Activated T-cell treated with anti-CD3 and anti-CD28 coated beads, Interleukin-2, amount 50 U/mL, for 1 hour (primary cell): ENCODE measurements around the gene WDR83.
"Not testable (repeated sequence)": the region's sequence is repeated elsewhere in the genome, so short reads cannot be mapped to it uniquely, and the experiment has no call there.

ENCODE experiments used
- DNase-seq: peaks from one replicate; pipeline ENCODE4 v3.0.0-alpha.2; 2020

WDR83 gene

DNA sequence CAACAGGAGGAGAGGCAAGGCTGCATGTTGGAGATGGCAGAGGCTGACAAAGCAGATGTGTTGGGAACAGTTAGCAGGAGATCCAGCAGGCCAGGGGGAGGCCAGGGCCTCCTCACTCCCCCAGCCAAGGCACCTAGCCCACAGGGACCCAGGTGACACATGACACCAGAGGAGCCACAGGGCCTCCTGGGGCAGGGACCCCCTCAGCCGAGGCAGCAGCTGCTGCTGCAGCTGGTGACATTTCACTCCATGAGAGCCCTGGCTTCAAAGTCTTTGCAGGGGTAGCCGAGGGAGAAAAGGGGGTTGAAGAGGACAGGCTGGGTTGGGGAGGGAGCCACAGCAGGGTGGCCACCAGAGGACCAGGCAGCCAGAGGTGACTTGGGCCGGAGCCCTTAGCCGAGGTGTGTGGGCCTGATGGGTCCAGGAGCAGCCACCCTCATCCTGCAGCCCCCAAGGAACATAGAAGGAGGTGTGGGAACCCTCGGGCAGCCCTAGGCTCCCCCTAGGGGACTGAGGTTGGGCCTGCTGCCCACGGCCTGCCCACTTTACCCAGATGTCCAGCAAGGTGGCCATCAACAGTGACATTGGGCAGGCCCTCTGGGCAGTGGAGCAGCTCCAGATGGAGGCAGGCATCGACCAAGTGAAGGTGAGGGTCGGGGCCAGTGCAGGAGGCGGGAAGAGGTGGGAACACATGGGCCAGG is 21.0 kb downstream of the WDR83 start, which contains the start of gene GNG14:
Gene GNG14 (plus strand): TSS at position 503 of the 701 bp plus-strand sequence. CDS start 51 bp downstream, at position 554.
- DNase-seq, result no peak

DNA sequence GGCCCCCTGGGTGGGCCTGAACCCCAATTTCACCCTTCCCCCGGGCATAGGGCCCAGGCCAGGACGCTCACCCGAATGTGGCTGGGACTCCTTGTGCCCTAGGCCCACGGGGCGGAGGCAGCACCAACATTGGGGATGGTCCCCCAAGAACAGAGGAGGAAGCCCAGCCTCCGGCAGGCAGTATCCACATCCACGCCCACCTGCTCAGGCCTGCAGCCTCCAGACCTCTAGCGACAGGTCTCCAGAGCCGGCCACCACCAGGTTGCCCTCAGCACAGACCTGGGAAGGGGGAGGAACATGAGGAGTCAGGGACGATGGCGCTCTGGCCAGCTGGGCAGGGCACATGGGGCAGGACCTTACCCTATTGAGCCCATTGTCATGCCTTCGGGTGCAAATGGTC is 22.4 kb downstream of the WDR83 start:
- no peak for DNase-seq

DNA sequence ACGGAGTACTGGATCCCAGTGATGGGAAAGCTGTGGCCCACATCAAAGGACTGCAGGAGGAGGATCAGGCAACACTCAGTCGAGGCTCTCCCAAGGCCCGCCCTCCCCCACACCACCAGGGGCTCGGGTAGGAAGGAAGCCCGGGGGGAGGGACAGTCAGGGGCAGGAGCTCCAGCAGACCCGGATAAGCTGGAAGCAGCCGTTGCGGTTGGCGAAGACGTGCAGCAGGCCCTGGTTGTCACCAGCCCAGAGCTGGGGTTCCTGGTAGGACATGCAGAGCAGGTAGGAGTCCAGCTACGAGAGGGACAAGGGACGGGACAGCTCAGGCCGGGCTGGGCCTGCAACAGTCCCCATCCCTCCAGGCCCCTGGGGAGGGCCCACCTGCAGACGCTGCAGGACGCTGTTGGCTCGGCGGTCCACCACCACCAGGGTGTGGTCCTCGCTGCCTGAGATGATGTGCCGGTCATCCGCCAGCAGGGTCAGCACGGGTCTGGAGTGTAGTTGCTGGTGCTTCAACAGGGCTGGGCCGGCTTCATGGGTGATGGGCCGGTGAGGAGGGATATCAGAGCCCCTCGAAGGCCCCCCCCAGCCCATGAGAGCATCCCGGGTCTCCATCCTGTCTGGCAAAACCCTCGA is 23.1 kb downstream of the WDR83 start:
- DNase-seq, result no peak

DNA sequence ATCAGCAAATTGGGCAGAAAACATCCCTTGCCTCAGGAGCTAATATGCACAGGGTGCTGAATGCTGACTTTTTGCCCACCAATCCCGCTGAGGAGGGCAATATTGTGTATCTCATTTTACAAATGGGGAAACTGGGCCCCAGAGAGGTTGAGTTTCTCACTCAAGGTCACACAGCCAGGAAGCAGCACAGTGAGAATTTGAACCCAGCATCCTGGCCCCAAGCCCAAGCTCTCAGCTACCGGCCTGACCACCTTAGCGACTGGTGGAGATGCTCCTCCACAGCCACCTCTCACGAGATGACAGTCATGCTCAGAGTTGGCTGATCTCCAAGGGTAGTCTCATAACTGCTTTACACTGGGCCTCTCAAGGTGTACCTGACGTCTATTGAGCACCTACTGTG is 26.4 kb downstream of the WDR83 start:
- no peak for DNase-seq

DNA sequence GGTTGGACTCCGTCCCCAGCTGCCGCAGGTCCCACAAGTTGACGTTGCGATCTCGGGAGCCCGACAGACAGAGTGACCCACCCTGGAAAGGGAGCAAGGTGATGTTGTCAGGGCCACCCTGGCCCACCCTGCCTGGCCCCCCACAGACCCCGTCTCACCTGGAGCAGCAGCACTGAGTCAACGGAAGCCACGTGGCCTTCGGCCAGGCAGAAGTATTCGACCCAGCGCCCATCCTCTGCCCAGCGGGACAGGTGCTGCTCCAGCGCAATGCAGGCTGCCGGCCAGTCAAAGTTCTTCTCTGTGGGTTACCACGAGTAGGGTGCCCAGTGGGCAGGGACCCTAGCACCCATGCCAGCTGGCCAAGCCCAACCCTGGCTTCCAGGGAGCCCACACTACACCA is 28.0 kb downstream of the WDR83 start:
- DNase-seq, result no peak

DNA sequence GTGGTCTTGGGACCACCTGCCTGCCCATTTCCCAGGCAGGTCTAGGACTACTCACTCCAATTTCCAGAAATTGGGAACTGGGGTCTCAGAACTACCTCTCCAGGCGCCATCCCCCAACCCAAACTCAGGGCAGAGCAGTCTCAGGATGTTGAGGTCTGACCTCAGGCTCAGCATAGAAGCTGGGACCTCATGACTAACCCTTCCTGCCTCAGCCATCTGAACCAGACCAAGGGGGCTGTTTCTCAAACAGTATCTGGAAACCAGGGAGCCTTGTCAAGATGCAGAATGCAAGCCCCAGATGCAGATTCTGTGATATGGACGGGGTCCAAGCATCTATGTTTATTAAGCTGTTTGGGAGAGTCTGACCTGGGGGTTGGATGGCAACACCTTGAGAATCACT is 28.5 kb downstream of the WDR83 start:
- DNase-seq, result no peak

DNA sequence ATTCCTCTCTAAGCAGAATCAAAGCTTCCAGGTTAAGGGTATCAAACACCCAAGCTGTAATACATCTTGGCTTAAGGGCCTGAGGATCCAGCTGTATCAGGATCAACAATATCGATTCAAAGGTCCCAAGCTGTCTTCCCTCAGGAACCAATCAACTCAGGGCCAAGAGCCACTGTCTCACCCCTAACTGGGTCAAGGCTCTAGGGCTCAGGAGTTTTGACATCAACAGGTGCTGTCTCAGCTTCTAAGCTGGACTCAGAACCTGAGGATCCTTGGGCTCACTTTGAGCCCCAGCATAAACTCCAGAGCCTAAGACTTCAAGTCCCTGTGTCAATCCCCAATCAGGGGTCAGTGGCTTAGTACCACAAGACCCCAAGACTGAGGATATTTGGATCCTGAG is 28.9 kb downstream of the WDR83 start:
- no peak for DNase-seq

DNA sequence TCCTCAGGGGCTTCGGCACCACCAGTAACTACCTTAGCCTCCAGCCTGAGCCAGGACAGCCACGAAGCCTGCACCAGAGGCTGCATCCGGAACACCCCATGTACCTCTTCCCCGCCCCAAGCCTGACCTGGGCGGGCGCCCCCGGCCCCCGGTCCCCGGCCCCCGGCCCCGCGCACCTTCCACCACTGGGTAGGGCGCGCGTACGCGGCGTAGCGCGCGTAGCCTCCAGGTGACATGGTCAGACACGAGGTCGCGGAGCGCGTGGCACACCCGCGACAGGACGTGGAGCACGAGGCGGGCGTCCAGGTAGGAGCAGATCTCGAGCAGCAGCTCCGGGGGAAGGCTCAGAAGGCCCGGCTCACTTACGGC is 29.4 kb downstream of the WDR83 start:
- no peak for DNase-seq

DNA sequence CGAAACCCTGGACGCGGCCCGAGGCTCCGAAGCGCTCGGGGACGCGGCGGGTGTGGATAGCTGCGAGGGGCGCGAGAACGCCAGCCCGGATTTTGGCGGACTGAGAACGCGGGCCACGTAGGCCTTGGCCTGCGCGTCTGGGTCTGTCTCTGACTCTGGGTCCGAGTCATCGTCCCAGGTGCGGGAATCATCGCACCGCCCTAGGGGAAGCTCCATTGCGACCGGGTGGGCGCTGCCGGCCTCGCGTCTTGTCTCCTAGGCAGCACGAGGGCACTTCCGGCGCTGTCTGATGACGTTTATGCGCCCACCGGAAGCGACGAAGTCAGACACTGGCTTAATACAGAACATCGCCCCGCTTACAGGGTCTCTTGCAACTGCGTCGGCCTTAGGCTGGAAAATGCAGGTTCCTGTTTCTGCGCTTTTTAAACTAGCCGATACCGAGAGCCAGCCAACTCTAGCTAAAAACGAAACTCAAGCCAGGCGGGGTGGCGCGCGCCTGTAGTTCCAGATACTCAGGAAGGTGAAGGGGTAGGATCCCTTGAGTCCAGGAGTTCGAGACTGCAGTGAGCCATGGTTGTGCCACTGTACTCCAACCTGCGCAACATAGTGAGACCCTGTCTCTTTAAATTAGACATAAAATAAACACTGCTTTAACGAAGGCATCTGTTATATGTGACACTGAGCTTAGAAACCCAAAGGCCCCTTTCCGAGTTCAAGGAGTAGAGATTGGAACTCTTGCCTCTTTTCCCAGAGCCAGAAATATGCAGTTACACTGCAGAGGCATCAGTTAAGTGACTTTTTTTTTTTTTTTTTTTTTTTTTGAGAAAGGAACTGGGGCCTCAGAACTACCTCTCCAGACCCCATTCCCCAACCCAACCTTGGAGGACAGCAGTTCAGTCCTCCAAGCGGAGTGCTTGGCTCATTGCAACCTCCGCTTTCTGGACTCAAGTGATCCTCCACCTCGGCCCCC is 30.0 kb downstream of the WDR83 start, which contains the start of gene FBXW9:
Gene FBXW9 (minus strand): TSS at position 266 of the 970 bp plus-strand sequence. CDS start 50 bp downstream, at position 216.
- peak; percentile 98 for DNase-seq

DNA sequence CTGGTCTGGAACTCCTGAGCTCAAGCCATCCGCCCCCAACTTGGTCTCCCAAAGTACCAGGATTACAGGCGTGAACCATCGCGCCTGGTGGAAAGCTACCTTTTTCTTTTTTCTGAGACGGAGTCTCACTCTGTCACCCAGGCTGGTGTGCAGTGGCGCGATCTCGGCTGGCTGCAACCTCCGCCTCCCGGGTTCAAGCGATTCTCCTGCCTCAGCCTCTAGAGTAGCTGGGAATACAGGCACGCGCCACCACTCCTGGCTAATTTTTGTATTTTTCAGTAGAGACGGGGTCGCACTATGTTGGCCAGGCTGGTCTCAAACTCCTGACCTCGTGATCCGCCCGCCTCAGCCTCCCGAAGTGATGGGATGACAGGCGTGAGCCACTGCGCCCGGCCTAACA is 30.8 kb downstream of the WDR83 start:
- not testable (repeated sequence) for DNase-seq

DNA sequence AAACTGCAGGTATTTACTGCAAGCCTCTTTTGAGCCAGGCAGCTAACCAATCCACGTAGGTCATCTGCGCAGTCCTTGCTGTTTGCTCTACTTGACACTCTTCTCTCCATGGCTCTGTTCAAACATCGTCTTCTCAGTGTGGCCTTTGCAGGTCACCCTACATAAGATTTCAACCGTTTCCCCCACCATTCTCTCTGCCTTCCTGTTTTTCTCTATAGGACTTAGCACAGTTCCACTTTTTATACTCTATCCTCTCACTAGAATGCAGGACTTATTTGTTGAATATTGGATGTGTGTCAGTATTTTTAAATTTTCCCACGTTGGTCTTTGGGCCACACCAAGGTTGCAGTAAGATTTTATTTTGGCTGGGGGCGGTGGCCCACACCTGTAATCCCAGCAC is 31.5 kb downstream of the WDR83 start:
- no peak for DNase-seq

DNA sequence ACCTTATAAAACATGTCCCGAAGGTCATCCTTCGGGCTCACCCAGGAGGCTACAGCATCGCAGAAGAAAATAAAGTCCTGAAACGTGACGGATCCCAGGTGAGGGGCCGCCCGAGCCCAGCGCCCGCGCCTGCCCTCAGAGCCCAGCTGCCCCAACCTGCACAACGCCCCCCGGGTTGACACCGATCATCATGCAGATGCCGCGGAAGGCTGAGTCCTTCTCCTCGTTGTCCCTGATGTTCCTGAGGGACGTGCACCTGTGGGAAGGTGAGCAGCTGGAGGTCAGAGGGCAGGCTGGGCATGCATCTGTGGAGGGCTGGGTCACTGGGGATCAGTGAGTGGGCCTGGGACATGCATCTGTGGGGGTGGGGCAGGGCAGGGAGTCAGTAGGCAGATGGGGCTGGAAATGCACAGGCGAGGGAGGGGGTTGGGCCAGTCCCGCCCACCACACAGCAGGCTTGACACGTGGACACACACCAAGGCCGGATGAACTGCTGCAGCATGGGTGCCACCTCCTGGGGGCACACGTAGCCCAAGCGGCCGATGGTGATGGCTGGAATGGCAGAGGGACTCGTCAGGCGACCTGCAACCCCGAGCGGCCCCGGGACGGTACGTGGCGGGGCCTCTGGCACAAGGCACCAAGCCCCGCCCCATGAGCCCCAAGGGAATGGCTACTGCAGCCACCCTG is 35.1 kb downstream of the WDR83 start:
- no peak for DNase-seq

DNA sequence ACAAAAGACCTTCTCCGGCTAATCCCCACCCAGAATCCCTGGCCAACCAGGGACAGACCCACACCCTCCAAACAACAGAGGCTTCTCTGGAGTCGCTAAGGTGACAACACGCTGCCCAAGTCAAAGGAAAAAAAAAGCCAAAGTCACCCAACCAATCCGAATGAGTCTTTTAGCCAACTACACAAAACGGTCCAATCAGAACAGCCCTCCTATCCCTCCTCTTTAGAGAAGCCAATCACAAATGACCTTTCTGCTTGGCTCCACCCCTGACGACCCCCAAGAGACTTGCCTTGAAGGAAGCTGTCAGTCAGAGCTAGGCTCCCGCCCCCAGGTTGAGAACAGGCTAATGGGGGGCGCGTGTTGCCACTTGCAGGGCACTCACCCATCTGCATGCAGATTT is 36.4 kb downstream of the WDR83 start:
- no peak for DNase-seq

DNA sequence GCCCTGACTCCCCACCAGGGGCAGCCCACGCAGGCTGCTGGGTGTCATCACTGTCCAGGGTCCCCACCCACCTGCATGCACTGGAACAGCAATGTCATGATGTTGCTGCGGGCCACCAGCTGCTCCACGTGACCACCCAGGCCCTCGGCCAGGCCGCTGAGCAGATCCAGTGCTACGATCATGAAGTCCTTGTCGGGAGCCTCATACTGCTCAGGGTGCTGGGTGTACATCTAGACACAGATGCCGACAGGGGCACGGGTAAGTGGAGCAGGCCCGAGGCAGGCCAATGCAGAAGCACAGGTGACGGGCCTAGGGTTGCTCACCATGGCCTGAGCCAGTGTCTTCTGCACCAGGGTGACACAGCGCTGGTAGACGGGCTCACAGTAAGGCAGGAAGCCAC is 38.6 kb downstream of the WDR83 start:
- no peak for DNase-seq

DNA sequence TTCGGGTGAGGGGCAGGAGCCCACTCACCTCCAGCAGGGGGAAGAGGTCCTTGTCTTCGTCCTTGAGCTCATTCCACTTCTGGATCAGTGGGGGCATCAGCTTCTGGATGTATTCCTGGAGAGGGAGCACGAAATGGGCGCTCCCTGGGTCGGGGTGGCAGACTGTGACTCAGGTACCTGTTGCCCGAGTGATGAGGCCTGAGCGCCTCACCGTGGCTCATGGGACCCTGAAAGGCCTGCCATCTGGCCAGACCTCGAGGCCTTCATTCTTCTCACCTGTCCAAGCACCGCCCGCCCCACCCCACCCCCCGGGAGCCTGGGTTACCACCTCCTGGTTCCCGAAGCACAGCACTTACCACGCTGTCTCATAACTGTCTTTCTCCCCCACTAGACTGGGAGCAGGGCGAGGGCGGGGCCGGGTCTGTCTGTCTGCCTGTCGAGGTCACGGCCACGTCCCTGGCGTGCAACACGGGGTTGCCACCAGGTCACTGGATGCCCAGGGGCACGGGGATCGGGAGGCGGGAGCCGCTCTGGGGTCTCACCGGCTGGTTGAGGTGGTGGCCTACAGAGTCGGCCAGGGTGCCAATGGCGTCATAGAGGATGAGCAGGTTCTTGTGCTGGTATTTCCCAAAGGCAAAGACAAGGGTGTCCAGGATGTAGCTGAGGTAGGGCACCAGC is 39.2 kb downstream of the WDR83 start:
- no peak for DNase-seq

DNA sequence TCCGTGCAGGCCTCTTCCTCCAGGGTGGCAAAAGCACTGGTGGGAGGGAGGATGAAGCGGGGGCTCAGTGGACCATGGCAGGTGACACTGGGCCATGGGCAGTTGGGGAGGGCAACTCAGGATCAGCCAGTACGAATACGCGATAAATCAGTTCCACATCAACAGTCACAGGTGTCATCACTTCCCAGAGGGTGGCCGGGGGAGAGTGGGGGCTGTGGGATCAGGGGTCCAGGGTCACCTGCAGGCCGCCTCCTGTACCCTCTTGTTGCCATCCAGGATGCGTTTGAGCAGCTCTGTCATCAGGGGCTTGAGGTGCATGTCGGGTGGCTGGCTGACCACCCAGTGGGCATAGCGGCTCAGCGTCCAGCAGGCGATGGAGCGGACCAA is 39.7 kb downstream of the WDR83 start:
- DNase-seq, result no peak

DNA sequence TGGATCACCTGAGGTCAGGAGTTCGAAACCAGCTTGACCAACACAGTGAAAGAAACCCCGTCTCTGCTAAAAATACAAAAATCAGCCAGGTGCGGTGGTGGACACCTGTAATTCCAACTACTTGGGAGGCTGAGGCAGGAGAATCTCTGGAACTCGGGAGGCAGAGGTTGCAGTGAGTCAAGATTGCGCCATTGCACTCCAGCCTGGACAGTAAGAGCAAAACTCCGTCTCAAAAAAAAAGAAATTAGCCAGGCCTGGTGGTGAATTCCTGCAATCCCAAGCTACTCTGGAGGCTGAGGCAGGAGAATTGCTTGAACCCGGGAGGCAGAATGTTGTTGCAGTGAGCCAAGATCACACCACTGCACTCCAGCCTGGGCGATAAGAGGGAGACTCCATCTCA is 42.0 kb downstream of the WDR83 start:
- no peak for DNase-seq

DNA sequence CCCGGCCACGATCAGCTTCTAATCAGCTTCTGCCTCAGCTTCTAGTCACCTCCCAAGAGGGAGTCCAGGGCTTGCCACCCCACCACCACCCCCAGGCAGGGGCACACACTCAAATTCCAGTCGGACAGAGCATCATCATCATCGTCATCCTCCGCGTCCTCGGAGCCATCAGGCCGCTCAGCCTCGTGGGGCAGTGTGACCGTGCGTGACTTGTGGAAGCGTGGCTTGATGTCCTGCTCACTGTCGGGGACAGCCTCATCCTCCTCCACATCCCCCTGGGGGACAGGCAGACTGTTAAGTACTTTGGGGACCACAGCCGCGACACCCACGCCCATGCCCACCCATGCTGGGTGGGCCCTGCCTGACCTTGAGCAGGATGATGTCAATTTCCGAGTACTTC is 44.6 kb downstream of the WDR83 start:
- DNase-seq, result no peak

DNA sequence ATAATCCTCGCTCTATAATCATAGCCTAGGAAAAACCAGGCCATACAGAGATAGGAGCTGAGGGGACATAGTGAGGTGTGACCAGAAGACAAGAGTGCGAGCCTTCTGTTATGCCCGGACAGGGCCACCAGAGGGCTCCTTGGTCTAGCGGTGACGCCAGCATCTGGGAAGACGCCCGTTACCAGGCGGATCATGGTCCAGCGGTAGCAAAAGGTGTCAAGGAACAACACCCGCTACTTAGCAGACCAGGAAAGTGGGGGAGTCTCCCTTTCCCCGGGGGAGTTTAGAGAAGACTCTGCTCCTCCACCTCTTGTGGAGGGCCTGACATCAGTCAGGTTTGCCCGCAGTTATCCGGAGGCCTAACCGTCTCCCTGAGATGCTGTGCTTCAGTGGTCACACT is 45.5 kb downstream of the WDR83 start:
- DNase-seq, result peak; percentile 33

DNA sequence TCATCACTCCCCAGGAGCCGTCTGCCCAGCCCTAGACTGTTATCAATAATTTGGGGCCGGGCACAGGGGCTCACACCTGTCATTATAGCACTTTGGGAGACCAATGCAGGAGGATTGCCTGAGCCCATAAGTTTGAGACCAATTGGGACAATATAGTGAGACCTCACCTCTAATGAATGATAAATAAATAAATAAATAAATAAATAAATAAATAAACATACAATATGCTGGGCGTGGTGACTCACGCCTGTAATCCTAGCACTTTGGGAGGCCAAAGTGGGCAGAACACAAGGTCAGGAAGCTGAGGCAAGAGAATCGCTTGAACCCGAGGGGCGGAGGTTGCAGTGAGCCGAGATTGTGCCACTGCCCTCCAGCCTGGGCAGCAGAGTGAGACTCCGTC is 46.7 kb downstream of the WDR83 start:
- not testable (repeated sequence) for DNase-seq

DNA sequence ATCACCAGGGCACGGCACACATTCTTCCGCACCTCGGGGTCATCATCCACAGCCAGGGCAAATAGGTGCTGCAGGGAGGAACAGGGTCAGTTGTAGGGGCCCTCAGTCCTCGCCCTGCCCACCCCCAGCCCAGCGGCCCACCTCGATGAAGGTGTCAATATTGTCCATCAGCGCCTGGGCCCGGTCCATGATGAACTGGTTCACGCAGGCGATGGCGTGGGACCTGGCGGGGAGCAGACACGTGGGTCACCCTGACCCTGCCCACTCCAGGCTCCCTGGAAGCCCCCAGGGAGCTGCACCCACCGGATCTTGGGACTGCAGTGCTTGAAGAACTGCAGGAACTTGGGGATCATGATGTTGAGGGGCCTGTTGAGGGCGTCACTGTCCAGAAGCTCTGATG is 48.5 kb downstream of the WDR83 start:
- DNase-seq, result no peak

DNA sequence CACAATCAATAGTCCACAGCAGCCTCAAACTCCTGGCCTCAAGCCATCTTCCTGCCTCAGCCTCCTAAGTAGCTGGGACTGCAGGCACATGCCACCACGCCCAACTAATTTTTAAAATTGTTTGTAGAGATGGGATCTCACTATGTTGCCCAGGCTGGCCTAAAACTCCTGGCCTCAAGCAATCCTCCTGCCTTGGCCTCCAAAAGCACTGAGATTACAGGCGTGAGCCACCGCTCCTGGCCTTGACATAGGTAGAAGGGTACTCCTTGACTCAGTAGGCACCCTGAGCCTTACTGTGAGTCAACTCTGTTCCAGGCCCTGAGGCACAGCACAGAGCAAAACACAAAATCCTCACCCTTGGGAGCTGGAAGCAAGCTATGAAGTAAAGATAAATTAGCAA is 49.3 kb downstream of the WDR83 start:
- no peak for DNase-seq
